22Rv1 (cell line): ENCODE measurements around the gene SRR.

Experiments
- H3K27ac ChIP-seq: fragments of 450-650 bp; 2 replicates; pipeline ENCODE4 v1.5.1; 2017
- CTCF ChIP-seq: fragments of 450-650 bp; IDR thresholded peaks from 2 replicates; pipeline ENCODE4 v1.5.1; 2017; ENCODE audit warnings: mild to moderate bottlenecking
- ZFX ChIP-seq: fragments of 450-650 bp; IDR thresholded peaks from 2 replicates; pipeline ENCODE4 v1.6.1; 2017; ENCODE audit warnings: antibody characterized with exemption, borderline replicate concordance

Gene SRR

GRCh38 chr17:2347805-2348685 is 44.3 kb downstream of the SRR start:
- H3K27ac ChIP-seq, result peak overlapping the region; percentile 96
- TF ChIP-seq CTCF, result no peak
- no peak for TF ChIP-seq ZFX

DNA sequence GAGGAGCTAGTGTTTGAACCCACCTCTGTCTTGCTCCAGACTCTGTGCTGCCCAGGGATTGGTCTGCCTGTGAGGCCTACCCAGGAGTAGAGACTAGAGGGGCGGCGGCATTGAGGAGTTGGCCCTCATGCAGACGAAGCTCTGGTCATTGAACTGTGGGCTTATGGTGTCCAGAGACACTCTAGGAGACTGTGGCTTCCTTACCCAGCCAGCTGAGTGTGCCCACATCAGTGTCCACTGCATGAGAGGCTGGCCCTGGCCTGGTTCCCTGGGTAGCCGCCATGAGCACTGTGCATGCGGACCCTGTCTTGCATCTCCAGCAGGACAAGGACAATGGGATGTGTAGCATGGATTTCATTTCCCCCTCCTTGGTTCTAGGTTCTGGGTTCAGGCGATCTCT is 47.5 kb downstream of the SRR start:
- TF ChIP-seq CTCF (no peak), ZFX (no peak)
- no peak overlapping the region for H3K27ac ChIP-seq

DNA sequence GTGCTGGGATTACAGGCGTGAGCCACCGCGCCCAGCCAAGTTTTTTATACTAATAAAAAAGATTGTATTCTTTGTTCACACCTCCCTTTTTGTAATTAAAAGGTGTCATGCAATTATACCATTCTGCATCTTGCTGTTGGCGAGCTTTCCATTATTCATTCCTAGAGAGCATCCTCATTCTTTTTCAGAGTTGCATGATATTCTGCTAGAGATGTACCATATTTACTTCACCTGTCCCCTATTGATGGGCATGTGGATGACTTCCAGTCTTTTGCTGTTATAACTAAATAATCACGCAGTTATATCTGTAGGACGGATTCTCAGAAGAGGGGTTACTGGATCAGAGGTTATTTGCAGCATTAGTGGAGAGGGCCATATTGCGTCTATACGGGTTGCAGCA is 50.6 kb downstream of the SRR start:
- TF ChIP-seq ZFX (no peak), CTCF (no peak)
- peak overlapping the region; percentile 82 for H3K27ac ChIP-seq

DNA sequence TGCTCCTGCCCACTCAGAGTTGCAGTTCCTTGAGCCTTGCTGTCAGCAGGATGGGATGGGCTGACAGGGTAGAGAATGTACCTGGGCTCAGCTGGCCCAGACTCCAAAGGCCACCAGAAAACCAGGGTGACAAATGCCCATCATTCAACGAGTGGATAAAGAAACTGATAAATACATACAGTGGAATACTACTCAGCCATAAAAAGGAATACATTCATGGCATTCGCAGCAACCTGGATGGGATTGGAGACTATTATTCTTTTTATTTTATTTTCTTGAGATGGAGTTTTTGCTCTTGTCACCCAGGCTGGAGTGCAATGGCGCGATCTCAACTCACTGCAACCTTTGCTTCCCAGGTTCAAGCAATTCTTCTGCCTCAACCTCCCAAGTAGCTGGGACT is 53.5 kb downstream of the SRR start:
- no peak for TF ChIP-seq CTCF
- H3K27ac ChIP-seq, result no peak overlapping the region

- no peak for TF ChIP-seq ZFX
- no peak for TF ChIP-seq CTCF
These were observed 54.2 kb downstream of the SRR start for GRCh38 chr17:2357931-2358434.

DNA sequence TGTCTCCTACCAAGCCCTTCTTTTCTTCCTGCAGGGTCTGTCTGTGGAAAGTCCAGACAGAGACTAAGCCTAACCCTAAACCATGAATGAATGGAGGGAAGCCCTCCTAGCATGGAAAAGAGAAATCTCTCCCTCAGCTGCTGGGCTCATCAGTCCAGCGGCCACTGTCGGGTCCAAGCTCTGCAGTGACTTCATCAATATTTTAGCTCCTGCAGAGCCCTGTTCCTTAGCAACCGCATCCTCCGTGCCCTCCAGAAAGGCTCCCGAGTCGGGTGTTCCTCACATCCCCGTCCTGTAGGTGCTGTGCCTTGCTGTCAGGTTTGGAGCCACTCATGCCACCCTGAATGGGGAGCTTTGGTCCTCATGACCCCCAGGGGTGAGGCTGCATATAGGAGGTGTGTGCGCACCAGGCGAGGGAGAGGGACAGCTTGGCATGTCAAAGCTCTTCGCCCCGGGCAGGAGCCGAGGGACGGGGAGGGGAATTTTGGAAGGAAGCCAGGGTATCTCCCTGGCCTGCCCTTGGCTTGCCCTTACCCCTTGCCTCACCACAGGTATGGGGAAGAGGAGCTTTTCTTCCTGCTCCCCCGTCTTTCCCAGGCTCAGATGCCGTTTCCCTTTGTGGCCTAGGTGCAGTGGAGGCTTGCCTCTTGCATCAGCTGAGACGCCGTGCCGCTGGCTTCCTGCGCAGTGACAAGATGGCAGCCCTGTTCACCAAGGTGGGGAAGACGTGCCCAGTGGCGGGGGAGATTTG is 57.4 kb downstream of the SRR start:
- H3K27ac ChIP-seq, result no peak overlapping the region
- TF ChIP-seq ZFX (no peak), CTCF (no peak)

More at GRCh38 chr17:2357931-2358434, 54.2 kb downstream of the SRR start:
- H3K27ac ChIP-seq, result no peak overlapping the region

GRCh38 chr17:2362016-2362415 is 58.3 kb downstream of the SRR start:
- no peak overlapping the region for H3K27ac ChIP-seq
- no peak for TF ChIP-seq ZFX
- no peak for TF ChIP-seq CTCF
